ENCODE data around the gene GRID1. TPM values are rescaled to one million over a fixed set of nuclear protein-coding genes. Genes with fewer than 3 reads are reported as not detected.

GRID1 gene
- total RNA-seq (ENCODE audit: low replicate concordance): 2.4 and 9.2 TPM in 2 replicates
- long read RNA-seq, partial matches to known transcripts: 2 of 3 reads
- long read RNA-seq, other reads (novel, unspliced or antisense): 1 of 3 reads

DNA sequence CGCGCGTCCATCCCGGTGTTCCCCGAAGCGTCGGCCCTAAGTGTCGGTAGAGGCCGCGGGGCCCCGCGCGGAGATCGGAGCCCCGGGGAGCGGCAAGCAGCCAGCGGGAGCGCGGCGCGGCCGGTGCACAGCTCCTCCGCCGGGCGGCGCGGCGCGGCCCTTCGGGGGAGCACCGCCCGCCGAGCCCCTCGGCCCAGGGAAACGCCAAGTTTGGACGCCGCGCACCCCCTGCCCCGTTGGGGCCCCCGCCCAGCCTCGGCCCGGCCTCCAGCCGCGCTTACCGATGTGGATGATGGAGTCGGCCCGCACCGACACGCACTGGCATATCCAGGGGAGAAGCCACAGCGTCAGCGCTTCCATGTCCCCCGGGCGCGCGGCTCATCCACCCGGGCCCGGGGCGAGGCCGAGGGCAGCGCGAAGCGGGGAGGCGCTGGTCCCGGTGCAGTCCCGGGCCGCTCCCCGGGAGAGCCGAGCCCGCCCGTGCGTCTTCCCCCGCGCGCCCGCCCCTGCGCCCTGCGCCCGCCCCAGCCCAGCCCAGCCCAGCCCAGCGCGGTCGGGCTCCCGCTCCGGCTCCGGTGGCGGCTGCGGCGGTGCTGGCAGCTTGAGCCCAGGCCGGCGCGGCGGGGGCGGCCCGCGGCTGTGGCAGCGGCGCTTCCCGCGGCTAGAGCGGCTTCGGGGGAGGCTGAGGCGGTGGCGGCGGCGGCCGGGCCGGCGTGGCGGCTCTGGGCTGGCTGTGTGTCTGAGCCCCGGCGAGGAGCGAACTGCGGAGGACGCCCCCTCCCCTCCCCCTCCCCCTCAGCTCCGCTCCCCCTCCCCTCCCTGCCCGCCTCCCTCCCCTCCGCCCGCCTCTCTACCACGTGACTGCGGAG lies at the start of gene GRID1:
TSS of gene GRID1 (minus strand) at position 763 of the 869 bp plus-strand sequence.
- H3K27me3 Mint-ChIP-seq: peaks cover 82% of the 10 kb centered on the region

DNA sequence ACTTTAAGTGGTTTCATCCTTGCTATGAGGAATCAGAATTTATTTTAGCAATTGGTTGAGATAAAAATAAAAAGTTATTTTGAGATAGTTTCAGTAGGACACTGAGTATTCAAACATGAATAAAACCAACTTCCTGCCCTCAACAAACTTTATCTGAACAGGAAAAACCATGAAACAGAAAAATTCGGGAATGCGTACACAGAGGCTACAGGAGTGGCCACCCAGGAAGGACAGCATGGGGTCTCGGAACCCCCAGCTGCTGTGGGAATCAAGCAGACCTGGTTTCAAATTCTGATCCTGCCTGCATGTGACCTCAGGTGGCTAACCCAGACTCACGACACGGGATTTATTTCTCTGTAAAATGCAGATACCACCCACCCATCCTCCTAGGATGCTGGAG lies 49.0 kb upstream of the GRID1 start:
- Mint-ChIP-seq H3K27ac (no peak overlapping the region), H3K27me3 (peaks cover 4% of the 10 kb centered on the region), H3K36me3 (no peaks in the 10 kb centered on the region), H3K4me1 (ENCODE audit: unreplicated experiment) (peaks cover 9% of the 10 kb centered on the region), H3K4me3 (no peak overlapping the region), H3K9me3 (peaks cover 6% of the 10 kb centered on the region)
- no peak for DNase-seq (ENCODE audit: extremely low spot score, unreplicated experiment)
- TF ChIP-seq, protein P1, sequence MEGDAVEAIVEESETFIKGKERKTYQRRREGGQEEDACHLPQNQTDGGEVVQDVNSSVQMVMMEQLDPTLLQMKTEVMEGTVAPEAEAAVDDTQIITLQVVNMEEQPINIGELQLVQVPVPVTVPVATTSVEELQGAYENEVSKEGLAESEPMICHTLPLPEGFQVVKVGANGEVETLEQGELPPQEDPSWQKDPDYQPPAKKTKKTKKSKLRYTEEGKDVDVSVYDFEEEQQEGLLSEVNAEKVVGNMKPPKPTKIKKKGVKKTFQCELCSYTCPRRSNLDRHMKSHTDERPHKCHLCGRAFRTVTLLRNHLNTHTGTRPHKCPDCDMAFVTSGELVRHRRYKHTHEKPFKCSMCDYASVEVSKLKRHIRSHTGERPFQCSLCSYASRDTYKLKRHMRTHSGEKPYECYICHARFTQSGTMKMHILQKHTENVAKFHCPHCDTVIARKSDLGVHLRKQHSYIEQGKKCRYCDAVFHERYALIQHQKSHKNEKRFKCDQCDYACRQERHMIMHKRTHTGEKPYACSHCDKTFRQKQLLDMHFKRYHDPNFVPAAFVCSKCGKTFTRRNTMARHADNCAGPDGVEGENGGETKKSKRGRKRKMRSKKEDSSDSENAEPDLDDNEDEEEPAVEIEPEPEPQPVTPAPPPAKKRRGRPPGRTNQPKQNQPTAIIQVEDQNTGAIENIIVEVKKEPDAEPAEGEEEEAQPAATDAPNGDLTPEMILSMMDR (conservative IDR thresholded peaks at IDR 0.05): no peak

More for the DNA sequence above, at the start of gene GRID1:
- Mint-ChIP-seq H3K36me3 (no peaks in the 10 kb centered on the region), H3K9me3 (no peaks in the 10 kb centered on the region), H3K4me3 (peak within 1 kb of the TSS; percentile 91), H3K4me1 (ENCODE audit: unreplicated experiment) (peaks cover 15% of the 10 kb centered on the region), H3K27ac (peak within 1 kb of the TSS; percentile 11)
- TF ChIP-seq, protein P1 (conservative IDR thresholded peaks at IDR 0.05): peak; percentile 30
- DNase-seq (ENCODE audit: extremely low spot score, unreplicated experiment): no peak

DNA sequence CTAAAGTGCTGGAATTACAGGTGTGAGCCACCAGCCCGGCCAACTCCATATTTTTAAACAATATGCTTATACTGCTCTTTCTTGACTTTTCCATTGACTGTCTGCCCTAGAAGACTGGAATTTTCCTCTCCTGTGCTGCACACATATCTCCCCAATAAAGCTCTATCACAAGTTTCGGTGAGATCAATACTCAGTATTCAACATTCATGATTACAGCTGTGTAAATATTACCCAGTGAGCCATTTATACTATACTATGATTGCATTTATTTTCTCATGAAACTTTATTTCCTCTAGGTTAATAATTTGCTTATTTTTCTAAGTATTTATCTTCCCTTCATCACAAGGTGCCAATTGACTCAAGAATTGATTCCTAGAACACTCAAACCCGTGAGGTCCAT lies 48.5 kb upstream of the GRID1 start:
- DNase-seq (ENCODE audit: extremely low spot score, unreplicated experiment): no peak
- H3K4me3 Mint-ChIP-seq: no peak overlapping the region
- no peaks in the 10 kb centered on the region for H3K36me3 Mint-ChIP-seq
- TF ChIP-seq, protein P1 (conservative IDR thresholded peaks at IDR 0.05): no peak
- H3K9me3 Mint-ChIP-seq: peaks cover 6% of the 10 kb centered on the region
- peaks cover 9% of the 10 kb centered on the region for H3K4me1 Mint-ChIP-seq (ENCODE audit: unreplicated experiment)
- no peak overlapping the region for H3K27ac Mint-ChIP-seq
- no peaks in the 10 kb centered on the region for H3K27me3 Mint-ChIP-seq

DNA sequence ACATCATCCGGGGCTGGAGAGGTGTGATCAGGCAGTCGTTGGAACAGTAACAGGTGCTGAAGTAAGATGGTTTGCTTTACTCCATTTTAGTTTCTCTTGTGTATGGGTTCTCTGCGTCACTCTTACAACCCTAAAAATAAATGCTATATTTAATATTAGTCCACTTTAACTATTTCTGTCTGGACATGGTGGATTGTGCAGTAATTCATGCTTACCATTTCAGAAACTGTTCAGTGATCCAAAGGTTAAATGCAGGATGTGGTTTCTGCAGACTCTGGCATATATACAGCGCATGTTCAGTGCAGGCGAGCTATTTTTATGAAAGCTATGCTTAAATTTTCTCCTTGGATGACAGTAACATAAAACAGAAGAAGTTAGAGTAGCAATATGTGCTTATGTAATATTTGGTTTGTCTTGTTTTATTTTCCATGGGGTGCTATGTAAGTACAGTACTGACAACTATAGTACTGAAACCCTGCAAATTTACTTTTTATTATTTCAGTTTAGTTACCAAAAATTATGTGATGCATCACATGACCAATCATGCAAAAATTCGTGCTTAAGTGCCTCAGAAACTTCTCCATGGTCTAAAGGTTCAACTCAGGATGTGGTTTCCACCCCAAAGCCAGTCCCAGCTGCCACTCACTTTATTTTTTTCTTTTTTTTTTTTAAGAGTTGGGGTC lies 46.6 kb upstream of the GRID1 start:
- no peak for DNase-seq (ENCODE audit: extremely low spot score, unreplicated experiment)
- Mint-ChIP-seq H3K27me3 (no peaks in the 10 kb centered on the region), H3K27ac (no peak overlapping the region)

DNA sequence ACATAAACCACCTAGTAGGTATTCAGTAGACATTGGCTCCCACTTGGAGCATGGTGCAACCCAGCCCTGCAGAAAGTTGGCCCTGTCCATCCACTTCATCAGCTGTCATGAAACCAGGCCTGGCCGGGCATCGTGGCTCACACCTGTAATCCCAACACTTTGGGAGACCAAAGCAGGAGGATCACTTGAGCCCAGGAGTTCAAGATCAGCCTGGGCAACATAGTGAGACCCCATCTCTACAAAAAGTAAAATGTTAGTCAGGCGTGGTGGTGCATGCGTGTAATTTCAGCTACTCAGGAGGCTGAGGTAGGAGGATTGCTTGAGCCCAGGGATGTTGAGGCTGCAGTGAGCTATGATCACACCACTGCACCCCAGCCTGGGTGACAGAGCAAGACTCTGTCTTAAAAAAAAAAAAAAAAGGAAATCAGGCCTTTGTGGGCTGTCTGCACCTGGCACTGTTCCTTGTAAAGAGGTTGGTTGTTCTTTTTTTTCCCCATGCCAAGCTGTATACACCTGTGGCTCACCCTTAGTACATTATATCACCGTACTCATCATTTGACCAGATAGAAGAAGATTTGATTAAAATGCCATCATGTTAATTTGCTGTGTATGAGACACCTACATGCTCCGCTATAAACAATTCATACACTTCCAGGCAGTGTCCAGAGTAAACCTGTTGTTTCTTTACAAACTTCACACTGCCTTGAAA lies 45.4 kb upstream of the GRID1 start:
- Mint-ChIP-seq H3K27me3 (no peaks in the 10 kb centered on the region), H3K9me3 (peaks cover 6% of the 10 kb centered on the region), H3K4me3 (no peak overlapping the region), H3K4me1 (ENCODE audit: unreplicated experiment) (peaks cover 9% of the 10 kb centered on the region), H3K36me3 (no peaks in the 10 kb centered on the region), H3K27ac (peak overlapping the region; percentile 24)
- TF ChIP-seq, protein P1 (conservative IDR thresholded peaks at IDR 0.05): no peak
- DNase-seq (ENCODE audit: extremely low spot score, unreplicated experiment): no peak

More for the DNA sequence above, 46.6 kb upstream of the GRID1 start:
- Mint-ChIP-seq H3K36me3 (no peaks in the 10 kb centered on the region), H3K4me1 (ENCODE audit: unreplicated experiment) (peaks cover 9% of the 10 kb centered on the region), H3K9me3 (peaks cover 6% of the 10 kb centered on the region), H3K4me3 (no peak overlapping the region)
- TF ChIP-seq, protein P1 (conservative IDR thresholded peaks at IDR 0.05): no peak

All from type B pancreatic cell (in vitro differentiated cells).